ENCODE measurements around the gene PLEKHM3.

- TF ChIP-seq ZNF3 (CRISPR knock-in tag; IDR thresholded peaks at IDR 0.05) (no peak), FOSL1 (CRISPR knock-in tag; IDR thresholded peaks at IDR 0.05; ENCODE audit: borderline replicate concordance) (no peak), YY1 (IDR thresholded peaks at IDR 0.05; ENCODE audit: insufficient read depth, insufficient replicate concordance, low read depth, low read length) (no peak), CTCF (CRISPR knock-in tag; IDR thresholded peaks at IDR 0.05) (no peak), SP2 (CRISPR knock-in tag; IDR thresholded peaks at IDR 0.05) (no peak), ZNF143 (CRISPR knock-in tag; IDR thresholded peaks at IDR 0.05) (no peak), ZNF761 (CRISPR knock-in tag; conservative IDR thresholded peaks at IDR 0.05) (no peak), MNT (IDR thresholded peaks at IDR 0.05) (no peak), POLR2AphosphoS5 (IDR thresholded peaks at IDR 0.05; ENCODE audit: low read depth, low read length) (no peak), YEATS2 (CRISPR knock-in tag; IDR thresholded peaks at IDR 0.05; ENCODE audit: borderline replicate concordance) (no peak), TBL1XR1 (IDR thresholded peaks at IDR 0.05; ENCODE audit: borderline replicate concordance, low read length, partially characterized antibody) (no peak), MAFK (conservative IDR thresholded peaks at IDR 0.05 in 1 of 2, IDR thresholded peaks at IDR 0.05 in 1 of 2; ENCODE audit: low read length in 2 of 2) (no peak)
Observed at GRCh38 chr2:207871911-207872310, 153.4 kb downstream of the PLEKHM3 start.

Measured in HepG2 (cell line).